GM23338 (cell line): Measurements from ENCODE around the gene DLG2. TPM values are rescaled to one million over a fixed set of nuclear protein-coding genes. Genes with fewer than 3 reads are reported as not detected.

Experiments
- ATAC-seq: fragments of 200-7000 bp; cut with Tn5 transposase; 3 replicates; pipeline ENCODE4 v1.9.1; 2020
- DNase-seq: peaks from one replicate; pipeline ENCODE4 v3.0.0-alpha.2; 2015; ENCODE audit warnings: low spot score
- H2AFZ ChIP-seq: fragments of 200-600 bp; sonication (generic); 2 replicates; pipeline ENCODE4 v1.8.0; 2016; ENCODE audit warnings: antibody characterized with exemption, mild to moderate bottlenecking, moderate library complexity
- H3F3A ChIP-seq: fragments of 200-600 bp; sonication (generic); replicated peaks from 2 replicates; pipeline ENCODE4 v1.8.0; 2017; ENCODE audit warnings: antibody characterized with exemption, mixed run types, low read depth
- H3K27ac ChIP-seq: fragments of 200-600 bp; sonication (generic); 2 replicates; pipeline ENCODE4 v1.6.1; 2016; ENCODE audit warnings: low read depth
- H3K27me3 ChIP-seq: fragments of 200-600 bp; sonication (generic); 2 replicates; pipeline ENCODE4 v1.8.0; 2016; ENCODE audit warnings: mild to moderate bottlenecking, mixed run types, moderate library complexity; ENCODE audit not compliant: insufficient read depth
- H3K36me3 ChIP-seq: fragments of 200-600 bp; sonication (generic); 2 replicates; pipeline ENCODE4 v1.8.0; 2016; ENCODE audit warnings: mild to moderate bottlenecking; ENCODE audit not compliant: insufficient read depth
- H3K4me1 ChIP-seq: fragments of 200-600 bp; sonication (generic); 2 replicates; pipeline ENCODE4 v1.8.0; 2016; ENCODE audit warnings: mild to moderate bottlenecking, moderate library complexity; ENCODE audit not compliant: insufficient read depth
- H3K4me2 ChIP-seq: fragments of 200-600 bp; sonication (generic); 2 replicates; pipeline ENCODE4 v1.7.1; 2017; ENCODE audit warnings: mixed run types
- H3K4me3 ChIP-seq: fragments of 200-600 bp; sonication (generic); 2 replicates; pipeline ENCODE4 v1.6.1; 2016; ENCODE audit warnings: mixed run types
- H3K79me2 ChIP-seq: fragments of 200-600 bp; sonication (generic); replicated peaks from 2 replicates; pipeline ENCODE4 v1.8.0; 2017; ENCODE audit warnings: mild to moderate bottlenecking; ENCODE audit not compliant: insufficient read depth
- H3K9me2 ChIP-seq: fragments of 200-600 bp; sonication (generic); 2 replicates; pipeline ENCODE4 v1.8.0; 2017; ENCODE audit not compliant: insufficient read depth
- H4K20me1 ChIP-seq: fragments of 200-600 bp; sonication (generic); replicated peaks from 2 replicates; pipeline ENCODE4 v1.8.0; 2017; ENCODE audit warnings: mild to moderate bottlenecking; ENCODE audit not compliant: insufficient read depth
- H3K27ac Mint-ChIP-seq: 2 replicates; pipeline ENCODE4 v1.8.0; 2020; ENCODE audit warnings: inconsistent platforms, mild to moderate bottlenecking, moderate library complexity, mixed read lengths
- H3K27me3 Mint-ChIP-seq: 3 replicates; pipeline ENCODE4 v1.8.0; 2022; ENCODE audit warnings: low read depth, mild to moderate bottlenecking, moderate library complexity, mixed read lengths, inconsistent platforms; ENCODE audit not compliant: insufficient read depth, poor library complexity
- H3K36me3 Mint-ChIP-seq: 3 replicates; pipeline ENCODE4 v1.8.0; 2021; ENCODE audit warnings: low read depth, mild to moderate bottlenecking, inconsistent platforms, moderate library complexity, mixed read lengths
- H3K4me1 Mint-ChIP-seq: 3 replicates; pipeline ENCODE4 v1.8.0; 2020; ENCODE audit warnings: mild to moderate bottlenecking, inconsistent platforms, mixed read lengths
- H3K4me3 Mint-ChIP-seq: 3 replicates; pipeline ENCODE4 v1.8.0; 2021; ENCODE audit warnings: moderate library complexity, mild to moderate bottlenecking, inconsistent platforms, mixed read lengths
- H3K9me3 Mint-ChIP-seq: 3 replicates; pipeline ENCODE4 v1.8.0; 2020; ENCODE audit warnings: moderate library complexity, mild to moderate bottlenecking, inconsistent platforms, mixed read lengths
- CREB1 ChIP-seq: fragments of 250-450 bp; sonication (Bioruptor Pico); IDR thresholded peaks from 2 replicates; pipeline ENCODE4 v1.5.0; 2020; ENCODE audit warnings: low read depth, mild to moderate bottlenecking, moderate library complexity
- CTCF ChIP-seq, 2 experiments: fragments of 200-600 bp in 1 of 2; sonication (generic) in 1 of 2; conservative IDR thresholded peaks; 2 replicates each; pipeline versions ENCODE4 v1.5.1 to v1.6.1; 2016 to 2017; ENCODE audit warnings: antibody characterized with exemption in 2 of 2, low read depth in 2 of 2, mild to moderate bottlenecking in 2 of 2, moderate library complexity in 1 of 2
- ETS1 ChIP-seq: IDR thresholded peaks from 2 replicates; pipeline ENCODE4 v1.6.1; 2016; ENCODE audit warnings: antibody characterized with exemption
- EZH2phosphoT487 ChIP-seq: fragments of 200-600 bp; sonication (generic); IDR thresholded peaks from one replicate; pipeline ENCODE4 v1.8.1; 2018; ENCODE audit warnings: antibody characterized with exemption; ENCODE audit not compliant: unreplicated experiment
- JUNB ChIP-seq: IDR thresholded peaks from one replicate; pipeline ENCODE4 v1.6.1; 2016; ENCODE audit warnings: antibody characterized with exemption; ENCODE audit not compliant: unreplicated experiment
- NANOG ChIP-seq: IDR thresholded peaks from 2 replicates; pipeline ENCODE4 v1.6.1; 2016; ENCODE audit warnings: antibody characterized with exemption, borderline replicate concordance
- POLR2AphosphoS5 ChIP-seq: IDR thresholded peaks from 2 replicates; pipeline ENCODE4 v1.6.1; 2016; ENCODE audit warnings: antibody characterized with exemption, low read depth
- REST ChIP-seq: IDR thresholded peaks from one replicate; pipeline ENCODE4 v1.6.1; 2018; ENCODE audit warnings: antibody characterized with exemption; ENCODE audit not compliant: unreplicated experiment
- STAT1 ChIP-seq: IDR thresholded peaks from one replicate; pipeline ENCODE4 v1.6.1; 2016; ENCODE audit warnings: antibody characterized with exemption; ENCODE audit not compliant: unreplicated experiment
- ZNF114 ChIP-seq: fragments of 250-450 bp; sonication (Bioruptor Pico); IDR thresholded peaks from 2 replicates; pipeline ENCODE4 v1.5.0; 2020; ENCODE audit warnings: mild to moderate bottlenecking, moderate library complexity
- ZNF331 ChIP-seq: fragments of 250-450 bp; sonication (Bioruptor Pico); IDR thresholded peaks from 2 replicates; pipeline ENCODE4 v1.5.0; 2020; ENCODE audit warnings: low read depth, mild to moderate bottlenecking, moderate library complexity
- polyA plus RNA-seq: library from polyadenylated mRNA; unstranded; fragments of >200 nt; fragmentation: Nextera tagmentation; extraction: Ambion mirVana; gene quantifications from 2 replicates; pipeline ENCODE4 v1.2.1, GENCODE V29; 2016
- total RNA-seq: library from RNA; depleted of rRNA; stranded (reverse); fragments of >200 nt; shearing (Covaris generic); gene quantifications from 2 replicates; pipeline ENCODE4 v1.2.3, GENCODE V29; 2014

The DLG2 gene
- total and polyA plus RNA-seq, 2 experiments from 2014 or later, result 19.8 to 21.5 TPM

- TF ChIP-seq STAT1 (no peak), REST (no peak), EZH2phosphoT487 (no peak), ZNF331 (CRISPR knock-in tag) (no peak), ETS1 (no peak), POLR2AphosphoS5 (no peak), CREB1 (CRISPR knock-in tag) (no peak), CTCF (conservative IDR thresholded peaks at IDR 0.05; ENCODE audit: low read depth in 2 of 2) (no peak), NANOG (no peak)
These were observed 532.3 kb downstream of the DLG2 start (continued) for GRCh38 chr11:85094795-85095194.

- no peaks in the 10 kb centered on the region for H3K9me3 Mint-ChIP-seq
- ATAC-seq (no peak), DNase-seq (no peak)
- H3K4me3 ChIP-seq, result no peak overlapping the region
- no peaks in the 10 kb centered on the region for H3K4me1 Mint-ChIP-seq
- no peaks in the 10 kb centered on the region for H3K36me3 Mint-ChIP-seq
- no peaks in the 10 kb centered on the region for H4K20me1 ChIP-seq
- peaks cover 13% of the 10 kb centered on the region for H3K9me2 ChIP-seq
- no peaks in the 10 kb centered on the region for H3K4me1 ChIP-seq
- H3K4me3 Mint-ChIP-seq, result no peak overlapping the region
- H3K27ac Mint-ChIP-seq, result no peak overlapping the region
- H3K79me2 ChIP-seq, result no peaks in the 10 kb centered on the region
- H3K27me3 ChIP-seq, result no peaks in the 10 kb centered on the region
- no peaks in the 10 kb centered on the region for H3F3A ChIP-seq
- H3K27ac ChIP-seq, result no peak overlapping the region
- no peak overlapping the region for H2AFZ ChIP-seq
- no peak overlapping the region for H3K4me2 ChIP-seq
- TF ChIP-seq POLR2AphosphoS5, result no peak
- no peak for TF ChIP-seq ZNF114 (CRISPR knock-in tag)
- TF ChIP-seq CREB1 (CRISPR knock-in tag), result no peak
- no peak for TF ChIP-seq ETS1
- TF ChIP-seq CTCF (conservative IDR thresholded peaks at IDR 0.05; ENCODE audit: low read depth in 2 of 2), result no peak
- TF ChIP-seq NANOG, result no peak
- no peak for TF ChIP-seq JUNB
- no peaks in the 10 kb centered on the region for H3K36me3 ChIP-seq
- H3K27me3 Mint-ChIP-seq, result peaks cover 2% of the 10 kb centered on the region
These were observed 537.5 kb downstream of the DLG2 start for GRCh38 chr11:85089654-85090053.
